HepG2 (cell line): ENCODE results near the gene IDH3G.

Experiments
- BCL3 ChIP-seq: sonication (generic); formaldehyde crosslinking; IDR thresholded peaks from 2 replicates; pipeline ENCODE4 v1.5.1; 2020; ENCODE audit warnings: mild to moderate bottlenecking, missing genetic modification reagents, moderate library complexity
- CTCF ChIP-seq: sonication (generic); formaldehyde crosslinking; IDR thresholded peaks from 2 replicates; pipeline ENCODE4 v1.5.0; 2020; ENCODE audit warnings: mild to moderate bottlenecking, missing genetic modification reagents, moderate library complexity
- FOXA1 ChIP-seq, 2 experiments: fragments of 450-650 bp in 1 of 2; sonication (generic) in 1 of 2; formaldehyde crosslinking in 1 of 2; IDR thresholded peaks; 2 replicates each; pipeline versions ENCODE4 v1.4.0 to v1.6.1; 2016 to 2020; ENCODE audit warnings: missing genetic modification reagents in 1 of 2
- GATAD2A ChIP-seq: IDR thresholded peaks from 2 replicates; pipeline ENCODE4 v1.6.1; 2016
- GTF2F1 ChIP-seq: fragments of 150-350 bp; IDR thresholded peaks from 2 replicates; pipeline ENCODE4 v1.6.1; 2014; ENCODE audit warnings: low read length
- KDM3A ChIP-seq: IDR thresholded peaks from 2 replicates; pipeline ENCODE4 v1.6.1; 2018; ENCODE audit warnings: low read depth, missing compliant biosample characterization
- MED13 ChIP-seq: sonication (generic); formaldehyde crosslinking; IDR thresholded peaks from 2 replicates; pipeline ENCODE4 v1.5.0; 2020; ENCODE audit warnings: missing genetic modification reagents
- MIXL1 ChIP-seq: IDR thresholded peaks from 2 replicates; pipeline ENCODE4 v1.6.1; 2016
- ZFP36L2 ChIP-seq: sonication (generic); formaldehyde crosslinking; IDR thresholded peaks from 2 replicates; pipeline ENCODE4 v1.4.0; 2020; ENCODE audit warnings: missing genetic modification reagents
- ZFX ChIP-seq: sonication (generic); formaldehyde crosslinking; IDR thresholded peaks from 2 replicates; pipeline ENCODE4 v1.4.0; 2020; ENCODE audit warnings: mild to moderate bottlenecking, low read depth, missing genetic modification reagents, moderate library complexity
- ZNF317 ChIP-seq: sonication (generic); formaldehyde crosslinking; IDR thresholded peaks from 2 replicates; pipeline ENCODE4 v1.5.0; 2020; ENCODE audit warnings: mild to moderate bottlenecking, missing genetic modification reagents
- ZUFSP ChIP-seq: sonication (generic); formaldehyde crosslinking; IDR thresholded peaks from 2 replicates; pipeline ENCODE4 v1.9.0; 2021; ENCODE audit warnings: missing genetic modification reagents, mild to moderate bottlenecking, borderline replicate concordance
- TF ChIP-seq, protein P1 (sequence below): sonication (generic); formaldehyde crosslinking; IDR thresholded peaks from 2 replicates; pipeline ENCODE4 v1.5.0; 2020; ENCODE audit warnings: mild to moderate bottlenecking, missing genetic modification reagents

GRCh38 chrX:153776120-153776599 is 18.0 kb downstream of the IDH3G start:
- TF ChIP-seq BCL3 (CRISPR knock-in tag) (no peak), MED13 (CRISPR knock-in tag) (no peak), MIXL1 (CRISPR knock-in tag) (no peak), GATAD2A (CRISPR knock-in tag) (no peak), ZUFSP (CRISPR knock-in tag) (no peak), CTCF (CRISPR knock-in tag) (no peak), KDM3A (CRISPR knock-in tag) (no peak), FOXA1 (IDR thresholded peaks at IDR 0.05) (no peak), FOXA1 (CRISPR knock-in tag; IDR thresholded peaks at IDR 0.05) (no peak), ZNF317 (no peak), ZFX (no peak), ZFP36L2 (CRISPR knock-in tag) (no peak), GTF2F1 (no peak)
- TF ChIP-seq, protein P1, sequence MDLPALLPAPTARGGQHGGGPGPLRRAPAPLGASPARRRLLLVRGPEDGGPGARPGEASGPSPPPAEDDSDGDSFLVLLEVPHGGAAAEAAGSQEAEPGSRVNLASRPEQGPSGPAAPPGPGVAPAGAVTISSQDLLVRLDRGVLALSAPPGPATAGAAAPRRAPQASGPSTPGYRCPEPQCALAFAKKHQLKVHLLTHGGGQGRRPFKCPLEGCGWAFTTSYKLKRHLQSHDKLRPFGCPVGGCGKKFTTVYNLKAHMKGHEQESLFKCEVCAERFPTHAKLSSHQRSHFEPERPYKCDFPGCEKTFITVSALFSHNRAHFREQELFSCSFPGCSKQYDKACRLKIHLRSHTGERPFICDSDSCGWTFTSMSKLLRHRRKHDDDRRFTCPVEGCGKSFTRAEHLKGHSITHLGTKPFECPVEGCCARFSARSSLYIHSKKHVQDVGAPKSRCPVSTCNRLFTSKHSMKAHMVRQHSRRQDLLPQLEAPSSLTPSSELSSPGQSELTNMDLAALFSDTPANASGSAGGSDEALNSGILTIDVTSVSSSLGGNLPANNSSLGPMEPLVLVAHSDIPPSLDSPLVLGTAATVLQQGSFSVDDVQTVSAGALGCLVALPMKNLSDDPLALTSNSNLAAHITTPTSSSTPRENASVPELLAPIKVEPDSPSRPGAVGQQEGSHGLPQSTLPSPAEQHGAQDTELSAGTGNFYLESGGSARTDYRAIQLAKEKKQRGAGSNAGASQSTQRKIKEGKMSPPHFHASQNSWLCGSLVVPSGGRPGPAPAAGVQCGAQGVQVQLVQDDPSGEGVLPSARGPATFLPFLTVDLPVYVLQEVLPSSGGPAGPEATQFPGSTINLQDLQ (CRISPR knock-in tag): no peak
